ENCODE measurements around the gene PARP4.
"Not testable (repeated sequence)": the region's sequence is repeated elsewhere in the genome, so short reads cannot be mapped to it uniquely, and the experiment has no call there.

The PARP4 gene

DNA sequence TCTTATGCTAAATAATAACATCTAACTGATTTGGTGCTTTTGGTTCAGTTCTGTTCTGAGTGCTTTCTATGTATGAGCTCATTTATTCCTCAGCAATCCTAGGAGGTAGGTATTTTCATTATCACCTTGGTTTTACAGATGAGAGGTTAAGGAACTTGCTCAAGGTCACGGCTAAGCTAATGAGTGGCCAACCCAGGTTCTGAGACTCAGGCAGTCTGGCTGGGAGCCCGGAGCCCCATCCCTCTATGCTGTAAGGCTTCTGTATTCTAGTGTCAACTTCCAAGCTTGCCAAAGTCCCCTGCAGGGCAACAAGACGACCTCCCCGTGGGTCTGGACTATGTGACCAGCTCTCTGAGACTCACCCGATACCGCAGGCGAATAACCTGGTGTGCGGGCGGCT is 60.5 kb downstream of the PARP4 start:
- Histone ChIP-seq H3K4me2 (ENCODE audit: low read depth, low read length, poor library complexity, severe bottlenecking) (no peak overlapping the region), H3K4me3 (ENCODE audit: insufficient read depth, low read length, poor library complexity, severe bottlenecking) (no peak overlapping the region), H4K20me1 (ENCODE audit: low read depth, low read length) (no peaks in the 10 kb centered on the region), H3F3A (ENCODE audit: insufficient read depth) (no peaks in the 10 kb centered on the region), H3K36me3 (ENCODE audit: low read length) (peaks cover 15% of the 10 kb centered on the region), H3K27ac (ENCODE audit: low read depth, low read length) (no peak overlapping the region), H2AFZ (ENCODE audit: low read depth, low read length, severe bottlenecking) (no peak overlapping the region), H3K27me3 (ENCODE audit: low read length) (no peaks in the 10 kb centered on the region), H3K79me2 (ENCODE audit: insufficient read depth, low read length) (no peaks in the 10 kb centered on the region), H3K9me3 (ENCODE audit: insufficient read depth, low read length) (no peaks in the 10 kb centered on the region), H3K9me2 (replicated peaks; ENCODE audit: insufficient read depth, low read length) (no peaks in the 10 kb centered on the region), H3K9ac (ENCODE audit: low read length) (no peak overlapping the region)
- TF ChIP-seq, protein P1, sequence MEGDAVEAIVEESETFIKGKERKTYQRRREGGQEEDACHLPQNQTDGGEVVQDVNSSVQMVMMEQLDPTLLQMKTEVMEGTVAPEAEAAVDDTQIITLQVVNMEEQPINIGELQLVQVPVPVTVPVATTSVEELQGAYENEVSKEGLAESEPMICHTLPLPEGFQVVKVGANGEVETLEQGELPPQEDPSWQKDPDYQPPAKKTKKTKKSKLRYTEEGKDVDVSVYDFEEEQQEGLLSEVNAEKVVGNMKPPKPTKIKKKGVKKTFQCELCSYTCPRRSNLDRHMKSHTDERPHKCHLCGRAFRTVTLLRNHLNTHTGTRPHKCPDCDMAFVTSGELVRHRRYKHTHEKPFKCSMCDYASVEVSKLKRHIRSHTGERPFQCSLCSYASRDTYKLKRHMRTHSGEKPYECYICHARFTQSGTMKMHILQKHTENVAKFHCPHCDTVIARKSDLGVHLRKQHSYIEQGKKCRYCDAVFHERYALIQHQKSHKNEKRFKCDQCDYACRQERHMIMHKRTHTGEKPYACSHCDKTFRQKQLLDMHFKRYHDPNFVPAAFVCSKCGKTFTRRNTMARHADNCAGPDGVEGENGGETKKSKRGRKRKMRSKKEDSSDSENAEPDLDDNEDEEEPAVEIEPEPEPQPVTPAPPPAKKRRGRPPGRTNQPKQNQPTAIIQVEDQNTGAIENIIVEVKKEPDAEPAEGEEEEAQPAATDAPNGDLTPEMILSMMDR (IDR thresholded peaks at IDR 0.05; ENCODE audit: insufficient read depth, low read length, poor library complexity, severe bottlenecking) = no peak

DNA sequence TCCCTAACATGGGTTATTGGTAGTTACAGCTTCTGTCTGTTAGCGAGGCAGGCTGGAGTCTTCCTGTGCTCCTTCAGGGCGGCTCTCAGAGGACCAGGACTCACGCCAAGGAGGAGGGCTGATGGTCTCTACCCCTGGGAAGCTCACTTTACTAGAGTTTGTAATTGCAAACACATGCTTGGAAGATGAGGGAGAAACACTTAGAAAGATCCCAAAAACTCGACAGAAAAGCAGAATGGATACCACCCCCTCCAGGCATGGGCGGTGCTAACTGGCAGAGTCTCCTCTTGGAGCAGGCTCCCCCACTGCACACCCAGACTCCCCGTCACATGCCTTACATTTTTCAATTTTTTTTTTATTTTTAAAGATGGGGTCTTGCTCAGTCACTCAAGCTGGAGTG is 62.0 kb downstream of the PARP4 start:
- Histone ChIP-seq H3K9ac (ENCODE audit: low read length) (no peak overlapping the region), H3F3A (ENCODE audit: insufficient read depth) (no peaks in the 10 kb centered on the region), H2AFZ (ENCODE audit: low read depth, low read length, severe bottlenecking) (no peak overlapping the region), H3K4me3 (ENCODE audit: insufficient read depth, low read length, poor library complexity, severe bottlenecking) (no peak overlapping the region), H3K9me3 (ENCODE audit: insufficient read depth, low read length) (no peaks in the 10 kb centered on the region), H4K20me1 (ENCODE audit: low read depth, low read length) (no peaks in the 10 kb centered on the region), H3K9me2 (replicated peaks; ENCODE audit: insufficient read depth, low read length) (no peaks in the 10 kb centered on the region), H3K36me3 (ENCODE audit: low read length) (peaks cover 9% of the 10 kb centered on the region), H3K4me2 (ENCODE audit: low read depth, low read length, poor library complexity, severe bottlenecking) (no peak overlapping the region), H3K79me2 (ENCODE audit: insufficient read depth, low read length) (no peaks in the 10 kb centered on the region), H3K27ac (ENCODE audit: low read depth, low read length) (no peak overlapping the region), H3K27me3 (ENCODE audit: low read length) (no peaks in the 10 kb centered on the region)
- TF ChIP-seq EZH2phosphoT487 (conservative IDR thresholded peaks at IDR 0.05; ENCODE audit: low read length) = no peak
- TF ChIP-seq, protein P1 (IDR thresholded peaks at IDR 0.05; ENCODE audit: insufficient read depth, low read length, poor library complexity, severe bottlenecking) = no peak

DNA sequence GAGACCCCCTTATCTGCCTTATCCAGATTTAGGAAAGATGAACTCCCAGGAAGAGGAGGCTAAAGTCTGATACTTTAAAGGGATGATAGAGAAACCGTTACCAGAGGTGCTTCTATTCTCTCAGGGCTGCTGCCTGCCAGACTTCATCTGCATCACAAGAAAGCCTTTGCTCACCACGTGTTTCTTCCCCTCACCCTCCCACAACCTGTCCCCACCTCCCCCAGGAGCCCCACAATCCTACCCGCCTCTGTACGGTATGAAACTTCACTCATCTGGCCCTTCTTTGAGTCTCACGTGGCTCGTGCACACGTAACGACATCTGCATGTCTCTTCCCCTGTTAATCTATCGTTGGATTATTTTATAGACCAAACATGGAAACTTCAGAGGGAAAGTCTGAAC is 67.7 kb downstream of the PARP4 start:
- not testable (repeated sequence) for H2AFZ ChIP-seq (ENCODE audit: low read depth, low read length, severe bottlenecking); H3F3A ChIP-seq (ENCODE audit: insufficient read depth); H3K36me3 ChIP-seq (ENCODE audit: low read length); H3K27me3 ChIP-seq (ENCODE audit: low read length); H3K4me3 ChIP-seq (ENCODE audit: insufficient read depth, low read length, poor library complexity, severe bottlenecking); H3K9me3 ChIP-seq (ENCODE audit: insufficient read depth, low read length); H3K4me2 ChIP-seq (ENCODE audit: low read depth, low read length, poor library complexity, severe bottlenecking); H3K9ac ChIP-seq (ENCODE audit: low read length); H4K20me1 ChIP-seq (ENCODE audit: low read depth, low read length); H3K79me2 ChIP-seq (ENCODE audit: insufficient read depth, low read length); H3K9me2 ChIP-seq (replicated peaks; ENCODE audit: insufficient read depth, low read length); H3K27ac ChIP-seq (ENCODE audit: low read depth, low read length)

DNA sequence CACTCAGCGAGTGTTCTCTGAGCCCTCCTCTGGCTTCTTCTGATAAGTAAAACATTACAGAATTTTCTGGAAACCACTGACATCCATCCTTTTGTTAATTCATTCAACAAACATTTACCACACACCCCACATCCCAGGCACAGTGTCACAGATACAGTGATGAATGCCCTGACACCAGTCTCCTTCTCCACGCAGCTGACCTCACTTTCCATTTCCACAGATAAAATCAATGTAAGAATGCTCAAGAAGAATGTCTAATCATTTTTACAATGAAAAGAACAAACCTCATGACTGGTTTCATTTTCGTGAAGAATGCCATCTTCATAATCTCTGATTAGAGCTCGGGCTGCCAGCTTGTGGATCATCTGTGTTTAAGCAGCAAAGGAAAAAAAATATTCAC is 69.2 kb downstream of the PARP4 start:
- TF ChIP-seq, protein P1 (IDR thresholded peaks at IDR 0.05; ENCODE audit: insufficient read depth, low read length, poor library complexity, severe bottlenecking) = no peak
- TF ChIP-seq EZH2phosphoT487 (conservative IDR thresholded peaks at IDR 0.05; ENCODE audit: low read length) = no peak
- Histone ChIP-seq H3K27me3 (ENCODE audit: low read length) (no peaks in the 10 kb centered on the region), H4K20me1 (ENCODE audit: low read depth, low read length) (no peaks in the 10 kb centered on the region), H2AFZ (ENCODE audit: low read depth, low read length, severe bottlenecking) (no peak overlapping the region), H3K27ac (ENCODE audit: low read depth, low read length) (no peak overlapping the region), H3K36me3 (ENCODE audit: low read length) (no peaks in the 10 kb centered on the region), H3K9ac (ENCODE audit: low read length) (no peak overlapping the region), H3K4me2 (ENCODE audit: low read depth, low read length, poor library complexity, severe bottlenecking) (no peak overlapping the region), H3K79me2 (ENCODE audit: insufficient read depth, low read length) (no peaks in the 10 kb centered on the region), H3K4me3 (ENCODE audit: insufficient read depth, low read length, poor library complexity, severe bottlenecking) (no peak overlapping the region), H3K9me3 (ENCODE audit: insufficient read depth, low read length) (no peaks in the 10 kb centered on the region), H3F3A (ENCODE audit: insufficient read depth) (no peaks in the 10 kb centered on the region), H3K9me2 (replicated peaks; ENCODE audit: insufficient read depth, low read length) (no peaks in the 10 kb centered on the region)

DNA sequence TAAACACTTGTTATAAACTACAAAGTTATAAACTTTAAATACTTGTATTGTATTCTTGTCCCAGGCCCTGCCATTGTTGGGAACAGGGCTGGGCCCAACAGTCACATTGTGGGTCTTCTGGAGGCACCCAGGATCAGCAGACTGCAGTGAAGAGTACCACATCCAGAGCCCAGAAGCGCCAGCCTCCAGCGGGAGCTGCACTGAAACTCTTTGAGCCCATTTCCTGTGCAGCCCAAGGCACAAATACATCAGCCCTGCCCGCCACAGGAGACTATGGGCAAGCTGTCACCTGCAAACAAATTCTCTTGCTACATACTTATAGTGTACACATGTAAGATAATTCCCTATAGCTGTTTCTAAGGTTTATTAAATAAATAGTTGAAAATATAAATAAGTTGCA is 86.5 kb downstream of the PARP4 start:
- not testable (repeated sequence) for H3K9me3 ChIP-seq (ENCODE audit: insufficient read depth, low read length); H3F3A ChIP-seq (ENCODE audit: insufficient read depth); H2AFZ ChIP-seq (ENCODE audit: low read depth, low read length, severe bottlenecking); H3K4me3 ChIP-seq (ENCODE audit: insufficient read depth, low read length, poor library complexity, severe bottlenecking); H4K20me1 ChIP-seq (ENCODE audit: low read depth, low read length); H3K79me2 ChIP-seq (ENCODE audit: insufficient read depth, low read length); H3K27me3 ChIP-seq (ENCODE audit: low read length); H3K4me2 ChIP-seq (ENCODE audit: low read depth, low read length, poor library complexity, severe bottlenecking); H3K27ac ChIP-seq (ENCODE audit: low read depth, low read length); H3K9ac ChIP-seq (ENCODE audit: low read length); H3K9me2 ChIP-seq (replicated peaks; ENCODE audit: insufficient read depth, low read length); H3K36me3 ChIP-seq (ENCODE audit: low read length)

DNA sequence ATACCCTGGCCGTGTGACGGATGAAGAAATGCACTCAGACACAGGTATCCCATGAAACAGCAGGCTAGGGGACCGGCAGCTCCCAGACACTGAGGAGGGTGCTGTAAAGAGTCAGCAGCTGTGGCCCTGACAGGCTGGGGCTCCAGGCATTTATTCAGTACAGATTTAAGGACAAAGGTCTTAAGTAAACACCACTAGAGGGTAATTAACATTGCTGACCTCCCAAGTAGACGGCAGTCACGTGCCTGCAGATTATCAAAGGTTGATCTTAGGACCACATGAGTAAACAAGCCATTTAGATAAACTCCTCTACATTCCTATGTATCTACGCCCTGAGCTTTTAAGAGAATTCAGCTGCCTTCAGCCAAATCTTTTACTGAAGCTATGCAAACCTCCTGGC is 92.9 kb downstream of the PARP4 start:
- not testable (repeated sequence) for H4K20me1 ChIP-seq (ENCODE audit: low read depth, low read length); H3F3A ChIP-seq (ENCODE audit: insufficient read depth); H3K27me3 ChIP-seq (ENCODE audit: low read length); H3K9me2 ChIP-seq (replicated peaks; ENCODE audit: insufficient read depth, low read length); H2AFZ ChIP-seq (ENCODE audit: low read depth, low read length, severe bottlenecking); H3K79me2 ChIP-seq (ENCODE audit: insufficient read depth, low read length); H3K9me3 ChIP-seq (ENCODE audit: insufficient read depth, low read length); H3K36me3 ChIP-seq (ENCODE audit: low read length); H3K9ac ChIP-seq (ENCODE audit: low read length); H3K4me3 ChIP-seq (ENCODE audit: insufficient read depth, low read length, poor library complexity, severe bottlenecking); H3K27ac ChIP-seq (ENCODE audit: low read depth, low read length); H3K4me2 ChIP-seq (ENCODE audit: low read depth, low read length, poor library complexity, severe bottlenecking)
